ENCODE measurements around the gene ETS2.

ETS2 gene

DNA sequence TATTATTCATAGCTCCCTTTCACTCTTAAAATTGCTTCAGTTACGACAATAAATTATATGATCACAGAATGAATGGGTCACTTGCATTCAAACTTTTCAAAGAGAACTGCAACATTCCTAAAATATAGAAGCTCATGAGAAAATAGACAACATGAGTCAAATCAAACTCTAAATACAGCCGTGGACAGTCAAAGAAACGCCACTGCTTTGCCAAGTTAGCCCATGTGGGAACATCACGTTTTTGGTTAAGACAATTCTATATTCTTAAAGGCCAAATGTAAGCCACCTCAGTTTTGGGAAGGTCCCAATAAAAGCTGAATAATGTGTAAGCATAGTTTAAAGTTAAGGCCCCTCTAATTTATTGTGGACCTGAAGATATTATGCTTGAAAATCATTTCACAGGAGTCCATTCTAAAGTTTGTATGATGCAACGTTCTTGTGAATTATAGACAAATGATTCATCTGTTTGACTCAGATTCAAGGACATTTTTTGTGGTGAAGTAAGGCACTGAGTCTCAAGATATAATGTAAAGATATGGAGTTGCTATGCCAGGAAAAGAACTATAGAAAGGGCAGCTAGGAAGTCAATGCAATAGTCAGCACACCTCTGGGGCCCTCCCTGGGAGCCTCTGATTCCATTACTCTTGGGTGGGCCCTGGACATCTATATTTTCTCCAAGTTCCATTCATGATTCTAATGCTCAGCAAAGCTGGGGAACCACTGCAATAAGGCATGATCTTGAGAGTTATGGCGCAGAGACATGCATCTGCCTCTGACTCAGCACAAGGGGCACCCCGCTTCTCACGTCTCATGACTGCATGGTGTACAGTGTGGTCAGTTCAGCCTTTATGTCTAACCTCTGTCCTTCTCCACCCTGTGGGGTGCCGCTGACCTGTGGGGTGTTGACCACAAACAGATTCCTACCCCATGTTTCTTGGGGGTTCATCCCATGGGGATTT lies 33.9 kb downstream of the ETS2 start:
- Mint-ChIP-seq H3K9me3 (peaks cover 8% of the 10 kb centered on the region), H3K36me3 (ENCODE audit: low read depth) (no peaks in the 10 kb centered on the region), H3K27ac (no peak overlapping the region), H3K4me3 (no peak overlapping the region), H3K27me3 (ENCODE audit: low read depth, poor library complexity) (peaks cover 7% of the 10 kb centered on the region), H3K4me1 (peaks cover 7% of the 10 kb centered on the region)
- TF ChIP-seq, protein P1, sequence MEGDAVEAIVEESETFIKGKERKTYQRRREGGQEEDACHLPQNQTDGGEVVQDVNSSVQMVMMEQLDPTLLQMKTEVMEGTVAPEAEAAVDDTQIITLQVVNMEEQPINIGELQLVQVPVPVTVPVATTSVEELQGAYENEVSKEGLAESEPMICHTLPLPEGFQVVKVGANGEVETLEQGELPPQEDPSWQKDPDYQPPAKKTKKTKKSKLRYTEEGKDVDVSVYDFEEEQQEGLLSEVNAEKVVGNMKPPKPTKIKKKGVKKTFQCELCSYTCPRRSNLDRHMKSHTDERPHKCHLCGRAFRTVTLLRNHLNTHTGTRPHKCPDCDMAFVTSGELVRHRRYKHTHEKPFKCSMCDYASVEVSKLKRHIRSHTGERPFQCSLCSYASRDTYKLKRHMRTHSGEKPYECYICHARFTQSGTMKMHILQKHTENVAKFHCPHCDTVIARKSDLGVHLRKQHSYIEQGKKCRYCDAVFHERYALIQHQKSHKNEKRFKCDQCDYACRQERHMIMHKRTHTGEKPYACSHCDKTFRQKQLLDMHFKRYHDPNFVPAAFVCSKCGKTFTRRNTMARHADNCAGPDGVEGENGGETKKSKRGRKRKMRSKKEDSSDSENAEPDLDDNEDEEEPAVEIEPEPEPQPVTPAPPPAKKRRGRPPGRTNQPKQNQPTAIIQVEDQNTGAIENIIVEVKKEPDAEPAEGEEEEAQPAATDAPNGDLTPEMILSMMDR (IDR thresholded peaks at IDR 0.05): no peak
- no peak for DNase-seq

DNA sequence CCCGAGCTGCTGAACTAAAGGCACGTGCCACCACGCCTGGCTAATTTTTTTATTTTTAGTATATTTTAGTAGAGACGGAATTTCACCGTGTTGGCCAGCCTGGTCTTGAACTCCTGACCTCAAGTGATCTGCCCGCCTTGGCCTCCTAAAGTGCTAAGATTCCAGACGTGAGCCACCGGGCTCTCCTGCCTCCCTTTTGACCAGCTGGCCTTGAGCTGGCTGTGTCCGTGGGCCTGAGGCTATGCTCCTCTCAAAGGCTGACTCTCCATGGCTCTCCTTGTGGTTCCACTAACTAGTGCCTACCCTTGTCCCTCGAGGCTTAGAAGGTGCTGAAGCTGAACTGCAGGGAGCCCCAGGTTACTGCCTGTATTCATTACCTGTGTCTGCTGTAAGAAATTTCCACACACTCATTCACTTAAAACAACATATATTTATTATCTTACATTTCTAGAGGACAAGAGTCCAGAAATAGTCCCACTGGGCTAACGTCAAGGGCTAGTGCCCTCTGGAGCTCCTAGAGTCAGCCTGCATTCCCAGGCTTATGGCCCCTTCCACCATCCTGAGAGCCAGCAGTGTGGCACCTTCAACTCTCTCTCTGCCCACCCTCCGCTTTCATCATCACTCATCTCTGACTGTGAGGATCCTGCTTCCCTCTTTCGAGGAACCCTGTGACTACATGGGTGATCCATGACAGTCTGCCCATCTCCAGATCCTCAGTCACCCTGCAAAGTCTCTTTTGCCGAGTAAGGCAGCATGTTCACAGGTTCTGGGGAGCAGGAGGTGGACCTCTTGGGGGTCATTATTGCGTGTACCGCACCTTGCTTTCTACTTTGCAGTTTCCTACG lies 34.9 kb downstream of the ETS2 start:
- DNase-seq: no peak
- H3K36me3 Mint-ChIP-seq (ENCODE audit: low read depth): no peaks in the 10 kb centered on the region
- peaks cover 3% of the 10 kb centered on the region for H3K27me3 Mint-ChIP-seq (ENCODE audit: low read depth, poor library complexity)
- no peak overlapping the region for H3K27ac Mint-ChIP-seq
- H3K9me3 Mint-ChIP-seq: peaks cover 11% of the 10 kb centered on the region
- H3K4me1 Mint-ChIP-seq: peaks cover 7% of the 10 kb centered on the region
- no peak overlapping the region for H3K4me3 Mint-ChIP-seq
- TF ChIP-seq, protein P1 (IDR thresholded peaks at IDR 0.05): no peak

DNA sequence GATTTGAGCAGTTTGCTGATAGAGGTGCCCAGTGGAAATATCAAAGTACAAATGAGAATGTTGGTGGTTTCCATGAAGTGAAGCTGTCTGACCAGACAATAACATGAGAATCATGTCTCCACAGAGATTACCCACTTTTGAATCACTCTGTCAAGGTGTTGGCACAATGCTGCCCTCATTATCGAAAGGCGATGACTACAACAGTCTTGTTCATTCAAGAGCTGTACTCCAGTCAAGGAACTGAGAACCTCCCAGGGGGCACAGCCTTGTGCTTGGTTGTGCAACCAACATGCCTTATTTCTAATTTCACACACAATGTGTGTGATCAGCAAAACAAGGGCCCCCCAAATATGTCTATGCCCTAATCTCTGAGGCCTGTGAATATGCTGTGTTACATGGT lies 35.7 kb downstream of the ETS2 start:
- no peak for DNase-seq
- H3K4me1 Mint-ChIP-seq: peaks cover 7% of the 10 kb centered on the region
- H3K36me3 Mint-ChIP-seq (ENCODE audit: low read depth): no peaks in the 10 kb centered on the region

DNA sequence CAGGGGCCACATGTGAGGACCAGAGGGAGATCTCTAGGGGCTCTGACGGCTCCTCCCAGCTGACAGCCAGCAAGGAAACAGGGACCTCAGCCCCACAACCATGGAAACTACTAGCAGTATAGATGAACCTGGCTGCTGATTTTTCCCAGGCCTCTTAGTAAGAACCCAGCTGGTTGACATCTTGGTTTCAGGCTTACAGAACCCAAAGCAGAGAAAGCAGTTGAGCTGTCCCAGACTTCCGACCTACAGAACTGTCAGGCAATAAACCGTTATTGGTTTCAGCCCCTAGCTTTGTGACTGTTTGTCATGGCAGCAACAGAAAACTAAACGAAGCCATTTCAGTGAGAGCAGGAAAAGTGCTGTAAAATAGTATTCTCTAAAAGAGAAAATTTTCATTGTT lies 36.4 kb downstream of the ETS2 start:
- Mint-ChIP-seq H3K27me3 (ENCODE audit: low read depth, poor library complexity) (no peaks in the 10 kb centered on the region), H3K27ac (no peak overlapping the region), H3K36me3 (ENCODE audit: low read depth) (no peaks in the 10 kb centered on the region), H3K9me3 (peaks cover 11% of the 10 kb centered on the region), H3K4me3 (no peak overlapping the region), H3K4me1 (peaks cover 7% of the 10 kb centered on the region)
- TF ChIP-seq, protein P1 (IDR thresholded peaks at IDR 0.05): no peak
- DNase-seq: no peak

More for the DNA sequence above, 35.7 kb downstream of the ETS2 start:
- H3K27me3 Mint-ChIP-seq (ENCODE audit: low read depth, poor library complexity): peaks cover 3% of the 10 kb centered on the region
- H3K27ac Mint-ChIP-seq: no peak overlapping the region
- peaks cover 11% of the 10 kb centered on the region for H3K9me3 Mint-ChIP-seq
- H3K4me3 Mint-ChIP-seq: no peak overlapping the region
- TF ChIP-seq, protein P1 (IDR thresholded peaks at IDR 0.05): no peak

DNA sequence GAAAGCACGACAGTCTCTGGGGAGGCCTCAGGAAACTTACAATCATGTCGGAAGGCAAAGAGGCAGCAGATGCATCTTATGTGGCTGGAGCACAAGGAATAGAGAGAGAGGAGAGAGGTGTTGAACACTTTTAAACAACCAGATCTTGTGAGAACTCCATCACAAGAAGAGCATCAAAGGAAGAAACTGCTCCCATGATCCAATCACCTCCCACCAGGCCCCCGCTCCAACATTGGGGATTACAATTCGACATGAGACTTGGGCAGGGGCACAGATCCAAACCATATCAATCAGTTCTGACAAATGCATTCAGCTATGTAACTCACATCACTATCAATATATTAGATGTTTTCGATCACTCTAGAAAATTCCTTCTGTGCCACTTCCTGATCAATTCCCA lies 37.6 kb downstream of the ETS2 start:
- Mint-ChIP-seq H3K9me3 (peaks cover 11% of the 10 kb centered on the region), H3K4me1 (peaks cover 12% of the 10 kb centered on the region), H3K27ac (no peak overlapping the region), H3K36me3 (ENCODE audit: low read depth) (no peaks in the 10 kb centered on the region), H3K27me3 (ENCODE audit: low read depth, poor library complexity) (no peaks in the 10 kb centered on the region), H3K4me3 (no peak overlapping the region)
- TF ChIP-seq, protein P1 (IDR thresholded peaks at IDR 0.05): no peak
- DNase-seq: no peak

Measured in nephron progenitor cell (in vitro differentiated cells).